Measurements from ENCODE around the gene TUBB8.
"Not testable (repeated sequence)": the region's sequence is repeated elsewhere in the genome, so short reads cannot be mapped to it uniquely, and the experiment has no call there.

The TUBB8 gene

DNA sequence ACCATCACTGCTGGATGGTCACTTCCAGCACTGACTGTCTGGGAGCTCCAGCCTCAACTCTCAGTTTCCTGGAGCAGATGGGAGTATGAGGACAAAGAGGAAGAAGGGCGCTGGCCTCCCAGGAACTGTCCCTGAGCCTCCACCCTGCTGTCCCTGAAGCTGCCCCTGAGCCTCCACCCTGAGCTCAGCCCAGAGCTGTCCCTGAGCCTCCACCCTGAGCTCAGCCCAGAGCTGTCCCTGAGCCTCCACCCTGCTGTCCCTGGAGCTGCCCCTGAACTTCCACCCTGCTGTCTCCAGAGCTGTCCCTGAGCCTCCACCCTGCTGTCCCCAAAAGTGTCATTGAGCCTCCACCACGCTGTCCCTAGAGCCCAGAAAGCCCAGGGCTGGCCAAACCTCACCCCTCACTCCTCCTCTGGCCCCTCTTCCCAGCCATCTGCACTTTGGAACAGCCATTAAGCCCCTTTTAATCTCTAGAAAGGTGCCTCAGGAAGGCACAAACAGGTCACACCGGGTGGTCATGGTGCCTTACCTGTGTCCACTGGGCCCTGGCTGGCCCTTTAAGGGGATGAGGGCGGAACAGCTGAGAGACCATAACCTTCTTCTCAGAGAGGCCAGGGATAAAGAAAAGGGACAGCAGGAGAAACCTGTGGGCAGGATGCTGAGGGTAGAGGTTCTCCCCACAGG, 30.6 kb upstream of the TUBB8 start:
- no peak for TF ChIP-seq EZH2phosphoT487 (IDR thresholded peaks at IDR 0.05; ENCODE audit: borderline replicate concordance)
- TF ChIP-seq, protein P1, sequence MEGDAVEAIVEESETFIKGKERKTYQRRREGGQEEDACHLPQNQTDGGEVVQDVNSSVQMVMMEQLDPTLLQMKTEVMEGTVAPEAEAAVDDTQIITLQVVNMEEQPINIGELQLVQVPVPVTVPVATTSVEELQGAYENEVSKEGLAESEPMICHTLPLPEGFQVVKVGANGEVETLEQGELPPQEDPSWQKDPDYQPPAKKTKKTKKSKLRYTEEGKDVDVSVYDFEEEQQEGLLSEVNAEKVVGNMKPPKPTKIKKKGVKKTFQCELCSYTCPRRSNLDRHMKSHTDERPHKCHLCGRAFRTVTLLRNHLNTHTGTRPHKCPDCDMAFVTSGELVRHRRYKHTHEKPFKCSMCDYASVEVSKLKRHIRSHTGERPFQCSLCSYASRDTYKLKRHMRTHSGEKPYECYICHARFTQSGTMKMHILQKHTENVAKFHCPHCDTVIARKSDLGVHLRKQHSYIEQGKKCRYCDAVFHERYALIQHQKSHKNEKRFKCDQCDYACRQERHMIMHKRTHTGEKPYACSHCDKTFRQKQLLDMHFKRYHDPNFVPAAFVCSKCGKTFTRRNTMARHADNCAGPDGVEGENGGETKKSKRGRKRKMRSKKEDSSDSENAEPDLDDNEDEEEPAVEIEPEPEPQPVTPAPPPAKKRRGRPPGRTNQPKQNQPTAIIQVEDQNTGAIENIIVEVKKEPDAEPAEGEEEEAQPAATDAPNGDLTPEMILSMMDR (conservative IDR thresholded peaks at IDR 0.05; ENCODE audit: low read length) = no peak
- no peak overlapping the region for H2AFZ ChIP-seq (ENCODE audit: low read length)
- H3K9ac ChIP-seq (ENCODE audit: low read depth, low read length, poor library complexity, severe bottlenecking) = no peak overlapping the region
- no peaks in the 10 kb centered on the region for H3K9me2 ChIP-seq (replicated peaks; ENCODE audit: low read depth, low read length)
- H3K4me3 ChIP-seq (ENCODE audit: low read length, poor library complexity, severe bottlenecking) = no peak overlapping the region
- H3K9me3 ChIP-seq (ENCODE audit: insufficient read depth, low read depth, low read length) = no peaks in the 10 kb centered on the region
- H3K36me3 ChIP-seq (ENCODE audit: insufficient read depth, low read length) = no peaks in the 10 kb centered on the region
- H3K27me3 ChIP-seq (ENCODE audit: insufficient read depth, low read length, poor library complexity, severe bottlenecking) = no peaks in the 10 kb centered on the region
- H3K79me2 ChIP-seq (ENCODE audit: insufficient read depth, low read length) = no peaks in the 10 kb centered on the region
- no peaks in the 10 kb centered on the region for H3K4me1 ChIP-seq (ENCODE audit: insufficient read depth, low read length, poor library complexity, severe bottlenecking)
- no peaks in the 10 kb centered on the region for H4K20me1 ChIP-seq (ENCODE audit: insufficient read depth, low read length, poor library complexity, severe bottlenecking)
- H3K4me2 ChIP-seq (ENCODE audit: low read depth, low read length, poor library complexity, severe bottlenecking) = no peak overlapping the region
- H3F3A ChIP-seq (ENCODE audit: low read depth) = no peaks in the 10 kb centered on the region

GRCh38 chr10:78556-78955, 29.5 kb upstream of the TUBB8 start:
- Histone ChIP-seq H3K36me3 (ENCODE audit: insufficient read depth, low read length) (no peaks in the 10 kb centered on the region), H4K20me1 (ENCODE audit: insufficient read depth, low read length, poor library complexity, severe bottlenecking) (no peaks in the 10 kb centered on the region), H3K4me1 (ENCODE audit: insufficient read depth, low read length, poor library complexity, severe bottlenecking) (no peaks in the 10 kb centered on the region), H3K4me3 (ENCODE audit: low read length, poor library complexity, severe bottlenecking) (no peak overlapping the region), H3K9me3 (ENCODE audit: insufficient read depth, low read depth, low read length) (no peaks in the 10 kb centered on the region), H3K79me2 (ENCODE audit: insufficient read depth, low read length) (no peaks in the 10 kb centered on the region), H3K9me2 (replicated peaks; ENCODE audit: low read depth, low read length) (no peaks in the 10 kb centered on the region), H3K27me3 (ENCODE audit: insufficient read depth, low read length, poor library complexity, severe bottlenecking) (no peaks in the 10 kb centered on the region), H3F3A (ENCODE audit: low read depth) (no peaks in the 10 kb centered on the region), H2AFZ (ENCODE audit: low read length) (no peak overlapping the region), H3K4me2 (ENCODE audit: low read depth, low read length, poor library complexity, severe bottlenecking) (no peak overlapping the region), H3K9ac (ENCODE audit: low read depth, low read length, poor library complexity, severe bottlenecking) (no peak overlapping the region)
- TF ChIP-seq EZH2phosphoT487 (IDR thresholded peaks at IDR 0.05; ENCODE audit: borderline replicate concordance) = no peak
- TF ChIP-seq, protein P1 (conservative IDR thresholded peaks at IDR 0.05; ENCODE audit: low read length) = no peak

DNA sequence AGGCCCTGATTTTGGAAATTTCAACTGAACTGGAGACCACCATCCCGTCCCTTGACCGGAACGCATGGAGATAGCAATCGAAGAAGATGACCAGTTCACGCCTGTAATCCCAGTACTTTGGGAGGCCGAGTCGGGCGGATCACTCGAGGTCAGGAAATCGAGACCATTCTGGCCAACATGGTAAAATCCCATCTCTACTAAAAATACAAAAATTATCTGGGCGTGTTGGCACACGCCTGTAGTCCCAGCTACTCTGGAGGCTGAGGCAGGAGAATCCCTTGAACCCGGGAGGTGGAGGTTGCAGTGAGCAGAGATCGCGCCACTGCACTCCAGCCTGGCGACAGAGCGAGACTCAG, 25.1 kb upstream of the TUBB8 start:
- H3K4me2 ChIP-seq (ENCODE audit: low read depth, low read length, poor library complexity, severe bottlenecking); H3K9me3 ChIP-seq (ENCODE audit: insufficient read depth, low read depth, low read length); H3K9me2 ChIP-seq (replicated peaks; ENCODE audit: low read depth, low read length); H2AFZ ChIP-seq (ENCODE audit: low read length); H3K4me1 ChIP-seq (ENCODE audit: insufficient read depth, low read length, poor library complexity, severe bottlenecking); H3K9ac ChIP-seq (ENCODE audit: low read depth, low read length, poor library complexity, severe bottlenecking); H3F3A ChIP-seq (ENCODE audit: low read depth); H4K20me1 ChIP-seq (ENCODE audit: insufficient read depth, low read length, poor library complexity, severe bottlenecking); H3K27me3 ChIP-seq (ENCODE audit: insufficient read depth, low read length, poor library complexity, severe bottlenecking); H3K36me3 ChIP-seq (ENCODE audit: insufficient read depth, low read length); H3K4me3 ChIP-seq (ENCODE audit: low read length, poor library complexity, severe bottlenecking); H3K79me2 ChIP-seq (ENCODE audit: insufficient read depth, low read length): not testable (repeated sequence)

GRCh38 chr10:73543-74265, 24.6 kb upstream of the TUBB8 start:
- not testable (repeated sequence) for H3K4me3 ChIP-seq (ENCODE audit: low read length, poor library complexity, severe bottlenecking); H3K4me1 ChIP-seq (ENCODE audit: insufficient read depth, low read length, poor library complexity, severe bottlenecking); H3K9ac ChIP-seq (ENCODE audit: low read depth, low read length, poor library complexity, severe bottlenecking); H2AFZ ChIP-seq (ENCODE audit: low read length); H3K9me2 ChIP-seq (replicated peaks; ENCODE audit: low read depth, low read length); H4K20me1 ChIP-seq (ENCODE audit: insufficient read depth, low read length, poor library complexity, severe bottlenecking); H3K27me3 ChIP-seq (ENCODE audit: insufficient read depth, low read length, poor library complexity, severe bottlenecking); H3K9me3 ChIP-seq (ENCODE audit: insufficient read depth, low read depth, low read length); H3K79me2 ChIP-seq (ENCODE audit: insufficient read depth, low read length); H3K4me2 ChIP-seq (ENCODE audit: low read depth, low read length, poor library complexity, severe bottlenecking); H3K36me3 ChIP-seq (ENCODE audit: insufficient read depth, low read length); H3F3A ChIP-seq (ENCODE audit: low read depth)

- not testable (repeated sequence) for H3F3A ChIP-seq (ENCODE audit: low read depth); H3K4me1 ChIP-seq (ENCODE audit: insufficient read depth, low read length, poor library complexity, severe bottlenecking); H3K9me2 ChIP-seq (replicated peaks; ENCODE audit: low read depth, low read length); H3K9ac ChIP-seq (ENCODE audit: low read depth, low read length, poor library complexity, severe bottlenecking); H3K9me3 ChIP-seq (ENCODE audit: insufficient read depth, low read depth, low read length); H3K27me3 ChIP-seq (ENCODE audit: insufficient read depth, low read length, poor library complexity, severe bottlenecking); H3K4me2 ChIP-seq (ENCODE audit: low read depth, low read length, poor library complexity, severe bottlenecking); H3K36me3 ChIP-seq (ENCODE audit: insufficient read depth, low read length); H3K79me2 ChIP-seq (ENCODE audit: insufficient read depth, low read length); H4K20me1 ChIP-seq (ENCODE audit: insufficient read depth, low read length, poor library complexity, severe bottlenecking); H2AFZ ChIP-seq (ENCODE audit: low read length); H3K4me3 ChIP-seq (ENCODE audit: low read length, poor library complexity, severe bottlenecking)
These were observed 19.1 kb upstream of the TUBB8 start for GRCh38 chr10:68156-68555.

GRCh38 chr10:49926-50325, 830 bp upstream of the TUBB8 start:
- H3F3A ChIP-seq (ENCODE audit: low read depth); H3K4me2 ChIP-seq (ENCODE audit: low read depth, low read length, poor library complexity, severe bottlenecking); H4K20me1 ChIP-seq (ENCODE audit: insufficient read depth, low read length, poor library complexity, severe bottlenecking); H3K9me2 ChIP-seq (replicated peaks; ENCODE audit: low read depth, low read length); H2AFZ ChIP-seq (ENCODE audit: low read length); H3K79me2 ChIP-seq (ENCODE audit: insufficient read depth, low read length); H3K9me3 ChIP-seq (ENCODE audit: insufficient read depth, low read depth, low read length); H3K27me3 ChIP-seq (ENCODE audit: insufficient read depth, low read length, poor library complexity, severe bottlenecking); H3K36me3 ChIP-seq (ENCODE audit: insufficient read depth, low read length); H3K9ac ChIP-seq (ENCODE audit: low read depth, low read length, poor library complexity, severe bottlenecking); H3K4me3 ChIP-seq (ENCODE audit: low read length, poor library complexity, severe bottlenecking); H3K4me1 ChIP-seq (ENCODE audit: insufficient read depth, low read length, poor library complexity, severe bottlenecking): not testable (repeated sequence)
